Stimulated activated memory B cell treated with anti-CD40 and anti-IgM and Interleukin-4, amounts not matched to agents 10 μg/mL and 1 μg/mL and 100 μg/mL, for 72 hours (primary cell): Measurements from ENCODE around the gene HPN.

ENCODE experiments used
- ATAC-seq: fragments of 150-1000 bp; cut with Tn5 transposase; 2 replicates; pipeline ENCODE4 v1.10.0; 2021
- H3K27ac Mint-ChIP-seq: one replicate; pipeline ENCODE4 v1.8.0; 2022; ENCODE audit warnings: mild to moderate bottlenecking, mixed read lengths
- H3K27me3 Mint-ChIP-seq: one replicate; pipeline ENCODE4 v1.8.0; 2022; ENCODE audit warnings: mixed read lengths
- H3K36me3 Mint-ChIP-seq: one replicate; pipeline ENCODE4 v1.8.0; 2022; ENCODE audit warnings: mixed read lengths
- H3K4me1 Mint-ChIP-seq: one replicate; pipeline ENCODE4 v1.8.0; 2022; ENCODE audit warnings: mixed read lengths
- H3K4me3 Mint-ChIP-seq: one replicate; pipeline ENCODE4 v1.8.0; 2022; ENCODE audit warnings: mild to moderate bottlenecking, moderate library complexity, mixed read lengths
- H3K9me3 Mint-ChIP-seq: one replicate; pipeline ENCODE4 v1.8.0; 2022; ENCODE audit warnings: mixed read lengths

Gene HPN

GRCh38 chr19:35069696-35070095 is 28.2 kb downstream of the HPN start:
- Mint-ChIP-seq H3K4me3 (no peak overlapping the region), H3K36me3 (no peaks in the 10 kb centered on the region), H3K4me1 (peaks cover 29% of the 10 kb centered on the region), H3K27ac (no peak overlapping the region), H3K27me3 (no peaks in the 10 kb centered on the region), H3K9me3 (no peaks in the 10 kb centered on the region)
- no peak for ATAC-seq

- no peak overlapping the region for H3K4me3 Mint-ChIP-seq
- peaks cover 35% of the 10 kb centered on the region for H3K4me1 Mint-ChIP-seq
- H3K27me3 Mint-ChIP-seq: no peaks in the 10 kb centered on the region
- no peaks in the 10 kb centered on the region for H3K9me3 Mint-ChIP-seq
- H3K27ac Mint-ChIP-seq: no peak overlapping the region
- no peaks in the 10 kb centered on the region for H3K36me3 Mint-ChIP-seq
- no peak for ATAC-seq
Measured at GRCh38 chr19:35070471-35070870, 28.9 kb downstream of the HPN start.

- Mint-ChIP-seq H3K36me3 (no peaks in the 10 kb centered on the region), H3K27me3 (peaks cover 16% of the 10 kb centered on the region), H3K9me3 (no peaks in the 10 kb centered on the region), H3K4me1 (peaks cover 35% of the 10 kb centered on the region), H3K4me3 (no peak overlapping the region), H3K27ac (no peak overlapping the region)
- ATAC-seq: no peak
Measured at GRCh38 chr19:35073516-35073915, 32.0 kb downstream of the HPN start.

- no peaks in the 10 kb centered on the region for H3K36me3 Mint-ChIP-seq
- H3K4me1 Mint-ChIP-seq: peaks cover 36% of the 10 kb centered on the region
- ATAC-seq: peak; percentile 5
- no peak overlapping the region for H3K27ac Mint-ChIP-seq
- H3K27me3 Mint-ChIP-seq: peaks cover 16% of the 10 kb centered on the region
- no peak overlapping the region for H3K4me3 Mint-ChIP-seq
- H3K9me3 Mint-ChIP-seq: no peaks in the 10 kb centered on the region
Measured at GRCh38 chr19:35073941-35074340, 32.4 kb downstream of the HPN start.

GRCh38 chr19:35074426-35075201 is 33.1 kb downstream of the HPN start:
- no peak overlapping the region for H3K4me3 Mint-ChIP-seq
- H3K9me3 Mint-ChIP-seq: no peaks in the 10 kb centered on the region
- peaks cover 35% of the 10 kb centered on the region for H3K4me1 Mint-ChIP-seq
- H3K27me3 Mint-ChIP-seq: peaks cover 16% of the 10 kb centered on the region
- ATAC-seq: peak; percentile 24
- H3K27ac Mint-ChIP-seq: no peak overlapping the region
- H3K36me3 Mint-ChIP-seq: no peaks in the 10 kb centered on the region

GRCh38 chr19:35075202-35076025 is 33.9 kb downstream of the HPN start:
- Mint-ChIP-seq H3K27ac (no peak overlapping the region), H3K4me3 (no peak overlapping the region), H3K36me3 (no peaks in the 10 kb centered on the region), H3K27me3 (peaks cover 16% of the 10 kb centered on the region), H3K4me1 (peaks cover 34% of the 10 kb centered on the region), H3K9me3 (no peaks in the 10 kb centered on the region)
- peak; percentile 27 for ATAC-seq

- H3K9me3 Mint-ChIP-seq: no peaks in the 10 kb centered on the region
- H3K27me3 Mint-ChIP-seq: peaks cover 16% of the 10 kb centered on the region
- H3K4me1 Mint-ChIP-seq: peaks cover 34% of the 10 kb centered on the region
- H3K27ac Mint-ChIP-seq: no peak overlapping the region
- H3K36me3 Mint-ChIP-seq: no peaks in the 10 kb centered on the region
- no peak overlapping the region for H3K4me3 Mint-ChIP-seq
- ATAC-seq: no peak
Measured at GRCh38 chr19:35076026-35076370, 34.5 kb downstream of the HPN start.

- H3K9me3 Mint-ChIP-seq: no peaks in the 10 kb centered on the region
- ATAC-seq: no peak
- peaks cover 16% of the 10 kb centered on the region for H3K27me3 Mint-ChIP-seq
- H3K27ac Mint-ChIP-seq: peak overlapping the region; percentile 1
- no peaks in the 10 kb centered on the region for H3K36me3 Mint-ChIP-seq
- no peak overlapping the region for H3K4me3 Mint-ChIP-seq
- peaks cover 34% of the 10 kb centered on the region for H3K4me1 Mint-ChIP-seq
Measured at GRCh38 chr19:35076657-35077056, 35.1 kb downstream of the HPN start.

GRCh38 chr19:35077411-35078223 is 36.1 kb downstream of the HPN start:
- Mint-ChIP-seq H3K4me3 (no peak overlapping the region), H3K27ac (no peak overlapping the region), H3K36me3 (no peaks in the 10 kb centered on the region), H3K4me1 (peaks cover 34% of the 10 kb centered on the region), H3K27me3 (peaks cover 16% of the 10 kb centered on the region), H3K9me3 (no peaks in the 10 kb centered on the region)
- no peak for ATAC-seq

- Mint-ChIP-seq H3K4me1 (peaks cover 52% of the 10 kb centered on the region), H3K27me3 (peaks cover 16% of the 10 kb centered on the region), H3K27ac (no peak overlapping the region), H3K36me3 (no peaks in the 10 kb centered on the region), H3K9me3 (no peaks in the 10 kb centered on the region), H3K4me3 (no peak overlapping the region)
- no peak for ATAC-seq
Measured at GRCh38 chr19:35079826-35080225, 38.3 kb downstream of the HPN start.

- Mint-ChIP-seq H3K4me1 (peaks cover 53% of the 10 kb centered on the region), H3K9me3 (no peaks in the 10 kb centered on the region), H3K27me3 (peaks cover 16% of the 10 kb centered on the region), H3K4me3 (no peak overlapping the region), H3K36me3 (no peaks in the 10 kb centered on the region), H3K27ac (no peak overlapping the region)
- ATAC-seq: no peak
Measured at GRCh38 chr19:35080613-35081170, 39.2 kb downstream of the HPN start.

- Mint-ChIP-seq H3K27ac (no peak overlapping the region), H3K4me1 (peaks cover 58% of the 10 kb centered on the region), H3K27me3 (peaks cover 16% of the 10 kb centered on the region), H3K4me3 (no peak overlapping the region), H3K36me3 (no peaks in the 10 kb centered on the region), H3K9me3 (no peaks in the 10 kb centered on the region)
- no peak for ATAC-seq
Measured at GRCh38 chr19:35081201-35081600, 39.7 kb downstream of the HPN start.

- Mint-ChIP-seq H3K9me3 (no peaks in the 10 kb centered on the region), H3K4me3 (no peak overlapping the region), H3K4me1 (peaks cover 60% of the 10 kb centered on the region), H3K27ac (peak overlapping the region; percentile 97), H3K27me3 (no peaks in the 10 kb centered on the region), H3K36me3 (no peaks in the 10 kb centered on the region)
- peak; percentile 72 for ATAC-seq
Measured at GRCh38 chr19:35083691-35084508, 42.4 kb downstream of the HPN start.

GRCh38 chr19:35084509-35084762 is 42.9 kb downstream of the HPN start:
- H3K27ac Mint-ChIP-seq: peak overlapping the region; percentile 97
- H3K4me1 Mint-ChIP-seq: peaks cover 54% of the 10 kb centered on the region
- H3K4me3 Mint-ChIP-seq: no peak overlapping the region
- H3K9me3 Mint-ChIP-seq: no peaks in the 10 kb centered on the region
- no peaks in the 10 kb centered on the region for H3K27me3 Mint-ChIP-seq
- H3K36me3 Mint-ChIP-seq: no peaks in the 10 kb centered on the region
- ATAC-seq: no peak
